GM23338 (cell line): ENCODE data around the gene CXXC5. TPM values are rescaled to one million over a fixed set of nuclear protein-coding genes. Genes with fewer than 3 reads are reported as not detected.

Source experiments
- ATAC-seq: fragments of 200-7000 bp; cut with Tn5 transposase; 3 replicates; pipeline ENCODE4 v1.9.1; 2020
- DNase-seq: peaks from one replicate; pipeline ENCODE4 v3.0.0-alpha.2; 2015; ENCODE audit warnings: low spot score
- H2AFZ ChIP-seq: fragments of 200-600 bp; sonication (generic); 2 replicates; pipeline ENCODE4 v1.8.0; 2016; ENCODE audit warnings: antibody characterized with exemption, mild to moderate bottlenecking, moderate library complexity
- H3F3A ChIP-seq: fragments of 200-600 bp; sonication (generic); replicated peaks from 2 replicates; pipeline ENCODE4 v1.8.0; 2017; ENCODE audit warnings: antibody characterized with exemption, mixed run types, low read depth
- H3K27ac ChIP-seq: fragments of 200-600 bp; sonication (generic); 2 replicates; pipeline ENCODE4 v1.6.1; 2016; ENCODE audit warnings: low read depth
- H3K27me3 ChIP-seq: fragments of 200-600 bp; sonication (generic); 2 replicates; pipeline ENCODE4 v1.8.0; 2016; ENCODE audit warnings: mild to moderate bottlenecking, mixed run types, moderate library complexity; ENCODE audit not compliant: insufficient read depth
- H3K36me3 ChIP-seq: fragments of 200-600 bp; sonication (generic); 2 replicates; pipeline ENCODE4 v1.8.0; 2016; ENCODE audit warnings: mild to moderate bottlenecking; ENCODE audit not compliant: insufficient read depth
- H3K4me1 ChIP-seq: fragments of 200-600 bp; sonication (generic); 2 replicates; pipeline ENCODE4 v1.8.0; 2016; ENCODE audit warnings: mild to moderate bottlenecking, moderate library complexity; ENCODE audit not compliant: insufficient read depth
- H3K4me2 ChIP-seq: fragments of 200-600 bp; sonication (generic); 2 replicates; pipeline ENCODE4 v1.7.1; 2017; ENCODE audit warnings: mixed run types
- H3K4me3 ChIP-seq: fragments of 200-600 bp; sonication (generic); 2 replicates; pipeline ENCODE4 v1.6.1; 2016; ENCODE audit warnings: mixed run types
- H3K79me2 ChIP-seq: fragments of 200-600 bp; sonication (generic); replicated peaks from 2 replicates; pipeline ENCODE4 v1.8.0; 2017; ENCODE audit warnings: mild to moderate bottlenecking; ENCODE audit not compliant: insufficient read depth
- H3K9me2 ChIP-seq: fragments of 200-600 bp; sonication (generic); 2 replicates; pipeline ENCODE4 v1.8.0; 2017; ENCODE audit not compliant: insufficient read depth
- H4K20me1 ChIP-seq: fragments of 200-600 bp; sonication (generic); replicated peaks from 2 replicates; pipeline ENCODE4 v1.8.0; 2017; ENCODE audit warnings: mild to moderate bottlenecking; ENCODE audit not compliant: insufficient read depth
- H3K27ac Mint-ChIP-seq: 2 replicates; pipeline ENCODE4 v1.8.0; 2020; ENCODE audit warnings: inconsistent platforms, mild to moderate bottlenecking, moderate library complexity, mixed read lengths
- H3K27me3 Mint-ChIP-seq: 3 replicates; pipeline ENCODE4 v1.8.0; 2022; ENCODE audit warnings: low read depth, mild to moderate bottlenecking, moderate library complexity, mixed read lengths, inconsistent platforms; ENCODE audit not compliant: insufficient read depth, poor library complexity
- H3K36me3 Mint-ChIP-seq: 3 replicates; pipeline ENCODE4 v1.8.0; 2021; ENCODE audit warnings: low read depth, mild to moderate bottlenecking, inconsistent platforms, moderate library complexity, mixed read lengths
- H3K4me1 Mint-ChIP-seq: 3 replicates; pipeline ENCODE4 v1.8.0; 2020; ENCODE audit warnings: mild to moderate bottlenecking, inconsistent platforms, mixed read lengths
- H3K4me3 Mint-ChIP-seq: 3 replicates; pipeline ENCODE4 v1.8.0; 2021; ENCODE audit warnings: moderate library complexity, mild to moderate bottlenecking, inconsistent platforms, mixed read lengths
- H3K9me3 Mint-ChIP-seq: 3 replicates; pipeline ENCODE4 v1.8.0; 2020; ENCODE audit warnings: moderate library complexity, mild to moderate bottlenecking, inconsistent platforms, mixed read lengths
- CREB1 ChIP-seq: fragments of 250-450 bp; sonication (Bioruptor Pico); IDR thresholded peaks from 2 replicates; pipeline ENCODE4 v1.5.0; 2020; ENCODE audit warnings: low read depth, mild to moderate bottlenecking, moderate library complexity
- EZH2 ChIP-seq: fragments of 200-600 bp; sonication (generic); IDR thresholded peaks from one replicate; pipeline ENCODE4 v1.8.0; 2017; ENCODE audit warnings: antibody characterized with exemption, mild to moderate bottlenecking, low read depth; ENCODE audit not compliant: unreplicated experiment
- EZH2phosphoT487 ChIP-seq: fragments of 200-600 bp; sonication (generic); IDR thresholded peaks from one replicate; pipeline ENCODE4 v1.8.1; 2018; ENCODE audit warnings: antibody characterized with exemption; ENCODE audit not compliant: unreplicated experiment
- JUNB ChIP-seq: IDR thresholded peaks from one replicate; pipeline ENCODE4 v1.6.1; 2016; ENCODE audit warnings: antibody characterized with exemption; ENCODE audit not compliant: unreplicated experiment
- POLR2AphosphoS5 ChIP-seq: IDR thresholded peaks from 2 replicates; pipeline ENCODE4 v1.6.1; 2016; ENCODE audit warnings: antibody characterized with exemption, low read depth
- STAT1 ChIP-seq: IDR thresholded peaks from one replicate; pipeline ENCODE4 v1.6.1; 2016; ENCODE audit warnings: antibody characterized with exemption; ENCODE audit not compliant: unreplicated experiment
- ZNF114 ChIP-seq: fragments of 250-450 bp; sonication (Bioruptor Pico); IDR thresholded peaks from 2 replicates; pipeline ENCODE4 v1.5.0; 2020; ENCODE audit warnings: mild to moderate bottlenecking, moderate library complexity
- ZNF331 ChIP-seq: fragments of 250-450 bp; sonication (Bioruptor Pico); IDR thresholded peaks from 2 replicates; pipeline ENCODE4 v1.5.0; 2020; ENCODE audit warnings: low read depth, mild to moderate bottlenecking, moderate library complexity
- polyA plus RNA-seq: library from polyadenylated mRNA; unstranded; fragments of >200 nt; fragmentation: Nextera tagmentation; extraction: Ambion mirVana; gene quantifications from 2 replicates; pipeline ENCODE4 v1.2.1, GENCODE V29; 2016
- total RNA-seq: library from RNA; depleted of rRNA; stranded (reverse); fragments of >200 nt; shearing (Covaris generic); gene quantifications from 2 replicates; pipeline ENCODE4 v1.2.3, GENCODE V29; 2014
- TF ChIP-seq, protein P1 (sequence below): IDR thresholded peaks from 2 replicates; pipeline ENCODE4 v1.6.1; 2016; ENCODE audit warnings: antibody characterized with exemption
- TF ChIP-seq, protein P2 (sequence below), 2 experiments: fragments of 200-600 bp in 1 of 2; sonication (generic) in 1 of 2; conservative IDR thresholded peaks; 2 replicates each; pipeline versions ENCODE4 v1.5.1 to v1.6.1; 2016 to 2017; ENCODE audit warnings: antibody characterized with exemption in 2 of 2, low read depth in 2 of 2, mild to moderate bottlenecking in 2 of 2, moderate library complexity in 1 of 2
- TF ChIP-seq, protein P3 (sequence below): IDR thresholded peaks from one replicate; pipeline ENCODE4 v1.6.1; 2018; ENCODE audit warnings: antibody characterized with exemption; ENCODE audit not compliant: unreplicated experiment

Gene CXXC5
- total and polyA plus RNA-seq, 2 experiments from 2014 or later = 63.3 to 111 TPM

DNA sequence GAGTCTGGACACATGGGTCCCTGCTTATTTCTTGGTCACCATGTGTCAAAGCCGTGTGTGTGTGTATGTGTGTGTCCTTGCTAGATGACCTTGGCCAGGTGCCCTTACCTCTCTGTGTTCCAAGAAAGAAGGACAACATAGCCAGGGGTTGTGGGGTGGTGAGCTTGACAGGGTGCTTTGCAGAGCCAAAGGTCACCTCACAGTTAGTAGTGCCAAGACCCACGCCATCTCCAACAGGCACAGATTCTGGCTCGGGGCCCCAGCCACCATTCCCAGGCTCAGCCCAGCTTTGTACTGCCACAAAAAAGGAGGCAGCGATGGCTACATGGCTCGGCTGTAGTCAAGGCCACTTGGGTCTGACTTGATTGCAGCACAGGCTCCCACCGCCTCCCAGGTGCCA is 39.5 kb downstream of the CXXC5 start:
- Mint-ChIP-seq H3K27ac (no peak overlapping the region), H3K4me1 (peaks cover 82% of the 10 kb centered on the region), H3K36me3 (peaks cover 28% of the 10 kb centered on the region), H3K4me3 (no peak overlapping the region), H3K27me3 (peaks cover 35% of the 10 kb centered on the region), H3K9me3 (no peaks in the 10 kb centered on the region)
- Histone ChIP-seq H3K4me1 (peaks cover 73% of the 10 kb centered on the region), H4K20me1 (peaks cover 8% of the 10 kb centered on the region), H3K36me3 (no peaks in the 10 kb centered on the region), H3F3A (peaks cover 21% of the 10 kb centered on the region; the same call in 1 of the 2 replicates), H3K4me2 (0 out of 2 replicates have a peak overlapping the region, but pooled peaks have one; percentile 57), H3K4me3 (no peak overlapping the region), H3K27ac (no peak overlapping the region), H3K27me3 (peaks cover 15% of the 10 kb centered on the region; the same call in 1 of the 2 replicates), H3K79me2 (no peaks in the 10 kb centered on the region), H2AFZ (no peak overlapping the region), H3K9me2 (no peaks in the 10 kb centered on the region)
- no peak for ATAC-seq
- DNase-seq = no peak
- TF ChIP-seq EZH2 (no peak), ZNF114 (CRISPR knock-in tag) (no peak), POLR2AphosphoS5 (no peak), EZH2phosphoT487 (no peak), CREB1 (CRISPR knock-in tag) (no peak), STAT1 (no peak)
- TF ChIP-seq, protein P1, sequence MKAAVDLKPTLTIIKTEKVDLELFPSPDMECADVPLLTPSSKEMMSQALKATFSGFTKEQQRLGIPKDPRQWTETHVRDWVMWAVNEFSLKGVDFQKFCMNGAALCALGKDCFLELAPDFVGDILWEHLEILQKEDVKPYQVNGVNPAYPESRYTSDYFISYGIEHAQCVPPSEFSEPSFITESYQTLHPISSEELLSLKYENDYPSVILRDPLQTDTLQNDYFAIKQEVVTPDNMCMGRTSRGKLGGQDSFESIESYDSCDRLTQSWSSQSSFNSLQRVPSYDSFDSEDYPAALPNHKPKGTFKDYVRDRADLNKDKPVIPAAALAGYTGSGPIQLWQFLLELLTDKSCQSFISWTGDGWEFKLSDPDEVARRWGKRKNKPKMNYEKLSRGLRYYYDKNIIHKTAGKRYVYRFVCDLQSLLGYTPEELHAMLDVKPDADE = no peak

DNA sequence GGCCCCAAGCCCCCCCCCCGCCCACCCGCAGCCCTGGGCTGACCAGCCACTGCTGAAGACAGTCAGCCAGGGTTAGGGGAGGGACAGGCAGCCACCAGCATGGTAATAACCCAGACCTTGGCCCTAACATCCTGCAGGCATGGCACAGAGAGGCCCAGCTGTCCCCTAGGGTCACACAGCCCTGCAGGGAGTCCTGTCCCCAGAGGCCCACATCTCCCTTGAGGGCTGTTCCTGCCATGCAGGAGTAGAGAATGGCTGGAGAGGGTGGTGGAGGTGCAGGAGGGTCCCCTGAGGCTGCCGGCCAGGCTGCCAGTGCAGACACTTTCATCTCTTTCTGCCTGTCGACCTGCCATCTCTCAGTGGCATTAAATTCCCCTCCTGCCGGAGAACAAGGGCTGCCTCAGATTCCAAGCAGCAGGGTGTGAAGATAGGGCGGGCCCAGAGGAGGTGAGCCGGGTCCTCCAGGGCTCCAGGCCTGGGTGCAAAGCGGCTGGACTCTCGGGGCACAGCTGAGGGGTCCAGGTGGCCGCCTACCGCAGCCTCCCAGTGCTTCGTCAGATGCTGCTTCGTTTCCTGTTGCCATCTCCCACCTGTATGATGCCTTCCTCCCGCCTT is 40.0 kb downstream of the CXXC5 start:
- Histone ChIP-seq H3K79me2 (no peaks in the 10 kb centered on the region), H4K20me1 (peaks cover 5% of the 10 kb centered on the region; the same call in 1 of the 2 replicates), H3K4me1 (peaks cover 71% of the 10 kb centered on the region), H3K27me3 (peaks cover 15% of the 10 kb centered on the region; the same call in 1 of the 2 replicates), H3F3A (peaks cover 19% of the 10 kb centered on the region; the same call in 1 of the 2 replicates), H3K4me3 (no peak overlapping the region), H3K9me2 (no peaks in the 10 kb centered on the region), H3K4me2 (peak overlapping the region; percentile 70; the same call in 1 of the 2 replicates), H3K36me3 (no peaks in the 10 kb centered on the region), H3K27ac (no peak overlapping the region), H2AFZ (no peak overlapping the region)
- Mint-ChIP-seq H3K9me3 (no peaks in the 10 kb centered on the region), H3K36me3 (peaks cover 23% of the 10 kb centered on the region), H3K27me3 (peaks cover 39% of the 10 kb centered on the region), H3K27ac (no peak overlapping the region), H3K4me3 (no peak overlapping the region), H3K4me1 (peaks cover 81% of the 10 kb centered on the region)
- DNase-seq = no peak
- no peak for ATAC-seq
- TF ChIP-seq ZNF331 (CRISPR knock-in tag) (no peak), EZH2phosphoT487 (no peak), STAT1 (no peak), JUNB (no peak)
- TF ChIP-seq, protein P2, sequence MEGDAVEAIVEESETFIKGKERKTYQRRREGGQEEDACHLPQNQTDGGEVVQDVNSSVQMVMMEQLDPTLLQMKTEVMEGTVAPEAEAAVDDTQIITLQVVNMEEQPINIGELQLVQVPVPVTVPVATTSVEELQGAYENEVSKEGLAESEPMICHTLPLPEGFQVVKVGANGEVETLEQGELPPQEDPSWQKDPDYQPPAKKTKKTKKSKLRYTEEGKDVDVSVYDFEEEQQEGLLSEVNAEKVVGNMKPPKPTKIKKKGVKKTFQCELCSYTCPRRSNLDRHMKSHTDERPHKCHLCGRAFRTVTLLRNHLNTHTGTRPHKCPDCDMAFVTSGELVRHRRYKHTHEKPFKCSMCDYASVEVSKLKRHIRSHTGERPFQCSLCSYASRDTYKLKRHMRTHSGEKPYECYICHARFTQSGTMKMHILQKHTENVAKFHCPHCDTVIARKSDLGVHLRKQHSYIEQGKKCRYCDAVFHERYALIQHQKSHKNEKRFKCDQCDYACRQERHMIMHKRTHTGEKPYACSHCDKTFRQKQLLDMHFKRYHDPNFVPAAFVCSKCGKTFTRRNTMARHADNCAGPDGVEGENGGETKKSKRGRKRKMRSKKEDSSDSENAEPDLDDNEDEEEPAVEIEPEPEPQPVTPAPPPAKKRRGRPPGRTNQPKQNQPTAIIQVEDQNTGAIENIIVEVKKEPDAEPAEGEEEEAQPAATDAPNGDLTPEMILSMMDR (conservative IDR thresholded peaks at IDR 0.05; ENCODE audit: low read depth in 2 of 2) = no peak
- TF ChIP-seq, protein P3, sequence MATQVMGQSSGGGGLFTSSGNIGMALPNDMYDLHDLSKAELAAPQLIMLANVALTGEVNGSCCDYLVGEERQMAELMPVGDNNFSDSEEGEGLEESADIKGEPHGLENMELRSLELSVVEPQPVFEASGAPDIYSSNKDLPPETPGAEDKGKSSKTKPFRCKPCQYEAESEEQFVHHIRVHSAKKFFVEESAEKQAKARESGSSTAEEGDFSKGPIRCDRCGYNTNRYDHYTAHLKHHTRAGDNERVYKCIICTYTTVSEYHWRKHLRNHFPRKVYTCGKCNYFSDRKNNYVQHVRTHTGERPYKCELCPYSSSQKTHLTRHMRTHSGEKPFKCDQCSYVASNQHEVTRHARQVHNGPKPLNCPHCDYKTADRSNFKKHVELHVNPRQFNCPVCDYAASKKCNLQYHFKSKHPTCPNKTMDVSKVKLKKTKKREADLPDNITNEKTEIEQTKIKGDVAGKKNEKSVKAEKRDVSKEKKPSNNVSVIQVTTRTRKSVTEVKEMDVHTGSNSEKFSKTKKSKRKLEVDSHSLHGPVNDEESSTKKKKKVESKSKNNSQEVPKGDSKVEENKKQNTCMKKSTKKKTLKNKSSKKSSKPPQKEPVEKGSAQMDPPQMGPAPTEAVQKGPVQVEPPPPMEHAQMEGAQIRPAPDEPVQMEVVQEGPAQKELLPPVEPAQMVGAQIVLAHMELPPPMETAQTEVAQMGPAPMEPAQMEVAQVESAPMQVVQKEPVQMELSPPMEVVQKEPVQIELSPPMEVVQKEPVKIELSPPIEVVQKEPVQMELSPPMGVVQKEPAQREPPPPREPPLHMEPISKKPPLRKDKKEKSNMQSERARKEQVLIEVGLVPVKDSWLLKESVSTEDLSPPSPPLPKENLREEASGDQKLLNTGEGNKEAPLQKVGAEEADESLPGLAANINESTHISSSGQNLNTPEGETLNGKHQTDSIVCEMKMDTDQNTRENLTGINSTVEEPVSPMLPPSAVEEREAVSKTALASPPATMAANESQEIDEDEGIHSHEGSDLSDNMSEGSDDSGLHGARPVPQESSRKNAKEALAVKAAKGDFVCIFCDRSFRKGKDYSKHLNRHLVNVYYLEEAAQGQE = no peak
- TF ChIP-seq, protein P1 = no peak
